GM19328 (cell line): ENCODE measurements around the gene DTNB.
"Not testable (repeated sequence)": the region's sequence is repeated elsewhere in the genome, so short reads cannot be mapped to it uniquely, and the experiment has no call there.

Experiments used
- ATAC-seq: cut with Tn5 transposase; IDR thresholded peaks from one replicate; pipeline ENCODE4 v1.9.1; 2021; ENCODE audit warnings: mild to moderate bottlenecking, moderate library complexity; ENCODE audit not compliant: unreplicated experiment

The DTNB gene

GRCh38 chr2:25549571-25549970 is 123.8 kb downstream of the DTNB start:
- not testable (repeated sequence) for ATAC-seq

- ATAC-seq: no peak
Observed at GRCh38 chr2:25548601-25549000, 124.8 kb downstream of the DTNB start.

- no peak for ATAC-seq
Observed at GRCh38 chr2:25546852-25547251, 126.5 kb downstream of the DTNB start.

DNA sequence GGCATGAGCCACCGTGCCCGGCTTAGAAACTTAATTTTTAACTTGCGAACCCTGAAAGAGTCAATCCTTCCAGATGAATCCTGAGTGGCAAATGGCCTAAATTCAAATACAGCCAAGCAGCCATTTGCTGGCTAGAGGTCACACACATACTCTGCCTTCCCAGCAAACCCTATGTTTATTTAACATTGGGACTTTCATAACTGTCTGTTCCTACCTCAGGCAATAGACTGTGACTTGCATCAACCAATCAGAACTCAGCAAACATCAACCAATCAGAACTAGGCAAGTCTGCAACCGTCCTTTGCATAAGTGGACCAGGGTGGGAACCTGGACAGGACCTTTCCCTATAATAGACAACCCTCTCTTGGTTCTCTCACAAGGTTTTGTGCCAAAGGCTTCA is 127.5 kb downstream of the DTNB start:
- ATAC-seq: no peak

- no peak for ATAC-seq
Observed at GRCh38 chr2:25544445-25544844, 128.9 kb downstream of the DTNB start.

DNA sequence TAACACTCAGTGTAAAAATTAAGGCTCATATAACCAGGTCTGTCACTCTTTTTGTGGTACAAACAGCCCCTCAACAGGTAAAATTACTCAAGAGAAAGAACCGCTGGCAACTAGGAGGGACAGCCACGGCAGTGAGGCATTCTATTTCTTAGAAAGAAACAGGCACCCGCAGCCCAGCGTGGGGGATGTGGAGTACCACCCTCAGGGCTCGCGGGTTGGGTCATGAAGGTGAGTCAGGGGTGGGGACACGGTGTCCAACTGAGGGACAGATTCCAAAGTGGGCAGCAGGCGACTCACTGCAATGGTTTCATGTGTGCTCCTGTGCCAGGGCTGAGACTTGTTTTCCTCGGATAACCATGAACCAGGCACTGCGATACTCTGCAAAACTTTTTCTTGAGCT is 129.4 kb downstream of the DTNB start:
- no peak for ATAC-seq

DNA sequence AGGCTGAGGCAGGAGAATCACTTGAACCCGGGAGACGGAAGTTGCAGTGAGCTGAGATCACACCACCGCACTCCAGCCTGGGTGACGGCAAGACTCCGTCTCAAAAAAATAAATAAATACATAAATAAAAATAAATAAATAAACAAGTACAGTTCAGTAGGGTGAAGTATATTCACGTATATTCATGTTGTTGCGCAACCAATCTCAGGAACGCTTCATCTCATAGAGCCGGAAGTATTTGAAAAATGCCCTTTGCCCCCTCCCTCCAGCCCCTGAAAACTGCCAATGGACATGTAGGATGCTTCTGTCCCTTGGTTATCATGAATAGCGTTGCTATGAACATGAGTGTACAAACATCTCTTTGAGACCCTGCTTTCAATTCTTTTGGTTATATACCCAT is 132.0 kb downstream of the DTNB start:
- no peak for ATAC-seq

- no peak for ATAC-seq
Observed at GRCh38 chr2:25539136-25539535, 134.2 kb downstream of the DTNB start.

- no peak for ATAC-seq
Observed at GRCh38 chr2:25537526-25537925, 135.9 kb downstream of the DTNB start.

GRCh38 chr2:25535411-25536289 is 137.7 kb downstream of the DTNB start:
- not testable (repeated sequence) for ATAC-seq

- not testable (repeated sequence) for ATAC-seq
Observed at GRCh38 chr2:25534937-25535336, 138.4 kb downstream of the DTNB start.

- ATAC-seq: no peak
Observed at GRCh38 chr2:25534455-25534854, 138.9 kb downstream of the DTNB start.

DNA sequence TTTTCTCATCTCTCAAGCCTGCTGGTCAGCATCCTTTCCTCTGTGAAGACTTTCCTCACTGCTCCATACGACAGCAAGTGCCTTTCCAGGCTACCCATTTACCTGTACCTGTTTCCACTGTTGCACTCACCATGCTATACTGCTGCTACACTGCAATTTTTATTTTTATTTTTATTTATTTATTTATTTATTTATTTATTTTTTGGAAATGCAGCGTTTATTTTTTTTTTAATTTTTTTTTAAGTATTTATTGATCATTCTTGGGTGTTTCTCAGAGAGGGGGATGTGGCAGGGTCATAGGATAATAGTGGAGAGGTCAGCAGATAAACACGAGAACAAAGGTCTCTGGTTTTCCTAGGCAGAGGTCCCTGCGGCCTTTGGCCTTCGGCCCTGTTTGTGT is 139.6 kb downstream of the DTNB start:
- not testable (repeated sequence) for ATAC-seq

- no peak for ATAC-seq
Observed at GRCh38 chr2:25532521-25532920, 140.9 kb downstream of the DTNB start.

DNA sequence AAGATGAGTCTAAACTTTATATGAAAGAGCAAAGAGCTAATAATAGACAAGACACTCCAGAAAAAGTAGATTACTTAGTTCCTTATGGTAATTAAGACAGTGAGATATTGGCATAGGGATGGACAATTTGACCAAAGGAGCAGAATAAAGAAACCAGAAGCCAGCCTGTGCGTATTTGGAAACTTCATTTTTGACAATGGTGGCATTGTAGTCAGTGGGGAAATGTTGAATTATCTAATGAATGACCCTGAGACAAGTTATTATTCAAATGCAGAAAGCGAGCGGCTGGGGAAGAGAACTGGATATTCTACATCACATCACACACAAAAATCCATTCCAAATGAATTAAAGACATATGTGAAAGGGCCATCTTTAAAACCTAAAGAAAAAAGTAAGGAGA is 144.3 kb downstream of the DTNB start:
- ATAC-seq: no peak

- ATAC-seq: no peak
Observed at GRCh38 chr2:25528173-25528572, 145.2 kb downstream of the DTNB start.

DNA sequence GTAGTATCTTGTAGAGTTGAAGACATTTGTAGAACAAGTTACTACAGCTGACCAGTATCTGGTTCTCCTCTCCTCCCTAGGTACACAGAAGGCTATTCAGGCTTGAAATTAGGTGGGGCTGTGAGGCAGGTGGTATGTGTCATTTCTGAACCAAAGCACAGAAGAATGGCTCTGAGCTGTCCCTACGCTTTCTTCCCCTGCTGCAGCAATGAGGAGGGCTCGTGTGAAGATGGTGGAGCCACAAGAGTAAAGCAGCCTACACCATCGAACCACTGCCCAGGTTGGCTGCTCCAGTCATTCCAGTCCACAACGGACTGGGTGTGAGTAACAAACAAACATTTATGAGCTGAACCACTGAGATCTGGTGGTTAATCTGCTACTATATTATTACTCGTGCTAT is 148.9 kb downstream of the DTNB start:
- no peak for ATAC-seq

DNA sequence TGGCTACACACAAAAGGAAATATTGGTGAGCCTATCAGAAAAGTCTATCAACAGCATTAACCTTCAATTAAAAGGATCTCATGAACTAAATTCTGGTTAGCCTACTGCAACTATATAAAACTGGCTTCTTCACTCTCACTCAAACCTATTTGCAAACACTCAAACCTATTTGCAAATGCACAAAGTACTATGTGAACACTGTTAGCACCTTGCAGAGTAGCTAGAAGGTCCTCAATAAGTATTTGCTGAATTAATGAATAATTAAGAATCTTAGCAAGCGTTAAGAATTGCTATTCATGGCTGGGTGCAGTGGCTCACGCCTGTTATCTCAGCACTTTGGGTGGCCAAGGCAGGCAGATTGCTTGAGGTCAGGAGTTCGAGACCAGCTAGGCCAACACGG is 150.3 kb downstream of the DTNB start:
- no peak for ATAC-seq

- ATAC-seq: no peak
Observed at GRCh38 chr2:25521665-25522387, 151.6 kb downstream of the DTNB start.

GRCh38 chr2:25521126-25521525 is 152.3 kb downstream of the DTNB start:
- ATAC-seq: no peak

DNA sequence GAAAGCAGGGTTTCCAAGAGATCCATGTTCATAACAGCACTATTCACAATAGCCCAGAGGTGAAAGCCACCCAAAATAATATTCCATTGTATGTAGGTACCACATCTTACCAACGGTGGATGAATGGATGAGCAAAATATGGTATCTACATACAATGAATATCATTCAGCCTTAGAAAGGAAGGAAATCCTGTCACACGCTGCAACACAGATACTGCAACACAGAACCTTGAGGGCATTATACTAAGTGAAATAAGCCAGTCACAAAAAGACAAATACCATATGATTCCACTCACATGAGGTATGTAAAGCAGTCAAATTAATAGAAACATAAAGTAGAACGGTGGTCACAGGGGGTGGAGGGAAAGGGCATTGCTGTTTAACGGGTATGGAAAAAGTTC is 155.7 kb downstream of the DTNB start:
- ATAC-seq: no peak

- ATAC-seq: no peak
Observed at GRCh38 chr2:25514043-25514637, 159.2 kb downstream of the DTNB start.
